Kidney (tissue), 14 donors: Measurements from ENCODE around the gene PPIG. TPM values are rescaled to one million over a fixed set of nuclear protein-coding genes. Genes with fewer than 3 reads are reported as not detected.

Source experiments
- DNase-seq, 5 donors: peaks; one replicate each; pipeline ENCODE4 v3.0.0-alpha.2; 2013 to 2020
- FAIRE-seq: peaks from 2 replicates; lab custom pipeline; 2012; peaks lifted over from hg19 to GRCh38; lab: Jason Lieb, UNC
- H3K27ac ChIP-seq, 2 donors: one replicate each; pipeline ENCODE4 v1.7.0; 2013; ENCODE audit warnings: low read depth in 2 of 2, low read length in 2 of 2, inconsistent platforms in 1 of 2
- H3K27me3 ChIP-seq: one replicate; pipeline ENCODE4 v1.7.1; 2013; ENCODE audit warnings: low read length, inconsistent platforms; ENCODE audit not compliant: control insufficient read depth, insufficient read depth
- H3K36me3 ChIP-seq, 3 donors: one replicate each; pipeline versions ENCODE4 v1.7.0 to v1.7.1; 2013; ENCODE audit warnings: low read length in 3 of 3, control low read depth in 1 of 3, inconsistent platforms in 1 of 3; ENCODE audit not compliant: insufficient read depth in 3 of 3, control insufficient read depth in 2 of 3
- H3K4me1 ChIP-seq, 3 donors: one replicate each; pipeline versions ENCODE4 v1.7.0 to v1.7.1; 2013; ENCODE audit warnings: low read length in 3 of 3, inconsistent platforms in 1 of 3, low read depth in 1 of 3; ENCODE audit not compliant: control insufficient read depth in 2 of 3, insufficient read depth in 2 of 3
- H3K4me3 ChIP-seq, 3 donors: one replicate each; pipeline versions ENCODE4 v1.7.0 to v1.8.1; 2013; ENCODE audit warnings: low read length in 3 of 3, control low read depth in 1 of 3, inconsistent platforms in 1 of 3
- H3K9ac ChIP-seq, 3 donors: one replicate each; pipeline versions ENCODE4 v1.7.0 to v1.7.1; 2013; ENCODE audit warnings: low read length in 3 of 3, control low read depth in 1 of 3, inconsistent platforms in 1 of 3
- H3K9me3 ChIP-seq, 3 donors: one replicate each; pipeline versions ENCODE4 v1.7.0 to v1.7.1; 2013; ENCODE audit warnings: low read length in 3 of 3, control low read depth in 1 of 3, inconsistent platforms in 1 of 3; ENCODE audit not compliant: control insufficient read depth in 2 of 3, insufficient read depth in 1 of 3
- CTCF ChIP-seq: IDR thresholded peaks from 3 replicates; pipeline ENCODE4 v1.5.1; 2012; ENCODE audit warnings: mild to moderate bottlenecking, moderate library complexity, borderline replicate concordance; ENCODE audit not compliant: insufficient read depth; ENCODE audit errors: extremely low read depth
- intact Hi-C: fragments of 100-400 bp; cut with DNase I; formaldehyde crosslinking; loops from one replicate; pipeline ENCODE4 v1.11.1; 2022
- polyA plus RNA-seq: library from polyadenylated mRNA; stranded (reverse); fragments of 350-450 nt; fragmentation: Illumina TruSeq; extraction: RNeasy Lipid Tissue Mini Kit (QIAGEN cat#74804); gene quantifications from one replicate; pipeline ENCODE4 v1.2.3, GENCODE V29; 2014; ENCODE audit warnings: low read depth, low replicate concordance; ENCODE audit not compliant: insufficient read depth
- total RNA-seq: library from RNA; stranded (reverse); fragmentation: NEBNext Ultra II Directional; extraction: Animal tissue kit (Norgen Biotek cat#: 25700); gene quantifications from one replicate; pipeline ENCODE4 v1.2.1, GENCODE V29; 2021
- donor health status: control.
- donor health status: control.
- donor health status: control.
- donor health status: control.
- donor health status: control.
- donor health status: DM: yes; HTN: yes; CAD: no.
- donor health status: Normal renal cell carcinoma (clear cell type).

PPIG gene
- total and polyA plus RNA-seq, 2 donors from 2014 or later, result 22.8 to 52.7 TPM

- no peaks in the 10 kb centered on the region for H3K27me3 ChIP-seq
- no peak overlapping the region for H3K4me3 ChIP-seq
- DNase-seq (no peak), FAIRE-seq (no peak)
- H3K9me3 ChIP-seq, result peaks cover 0 to 2% (median 0%) of the 10 kb centered on the region in 3 donors
- TF ChIP-seq CTCF, result no peak
- no peak overlapping the region for H3K9ac ChIP-seq
- H3K36me3 ChIP-seq, result peaks cover 5 to 8% (median 6%) of the 10 kb centered on the region in 3 donors
- H3K27ac ChIP-seq, result no peak overlapping the region
- intact Hi-C loops, result no loop called here
- no peaks in the 10 kb centered on the region for H3K4me1 ChIP-seq
These were observed 36.4 kb downstream of the PPIG start for GRCh38 chr2:169620509-169620908.

- H3K9ac ChIP-seq, result no peak overlapping the region
- DNase-seq (no peak), FAIRE-seq (no peak)
- H3K9me3 ChIP-seq, result no peaks in the 10 kb centered on the region
- no peak overlapping the region for H3K4me3 ChIP-seq
- H3K27ac ChIP-seq, result no peak overlapping the region
- H3K27me3 ChIP-seq, result no peaks in the 10 kb centered on the region
- intact Hi-C loops, result no loop called here
- TF ChIP-seq CTCF, result no peak
- peaks cover 0 to 9% (median 5%) of the 10 kb centered on the region in 3 donors for H3K36me3 ChIP-seq
- no peaks in the 10 kb centered on the region for H3K4me1 ChIP-seq
These were observed 39.1 kb downstream of the PPIG start for GRCh38 chr2:169623235-169623634.

GRCh38 chr2:169625781-169626180 is 41.6 kb downstream of the PPIG start:
- FAIRE-seq (no peak), DNase-seq (no peak)
- intact Hi-C loops, result no loop called here
- no peaks in the 10 kb centered on the region for H3K4me1 ChIP-seq
- no peaks in the 10 kb centered on the region for H3K9me3 ChIP-seq
- no peaks in the 10 kb centered on the region for H3K27me3 ChIP-seq
- no peak overlapping the region for H3K4me3 ChIP-seq
- TF ChIP-seq CTCF, result no peak
- H3K9ac ChIP-seq, result no peak overlapping the region
- H3K27ac ChIP-seq, result no peak overlapping the region
- peaks cover 0 to 9% (median 4%) of the 10 kb centered on the region in 3 donors for H3K36me3 ChIP-seq

- no peaks in the 10 kb centered on the region for H3K4me1 ChIP-seq
- peaks cover 15 to 40% (median 22%) of the 10 kb centered on the region in 3 donors for H3K36me3 ChIP-seq
- FAIRE-seq, result no peak
- no peak for TF ChIP-seq CTCF
- H3K4me3 ChIP-seq, result no peak overlapping the region
- H3K9ac ChIP-seq, result no peak overlapping the region
- intact Hi-C loops, result no loop called here
- H3K27me3 ChIP-seq, result no peaks in the 10 kb centered on the region
- DNase-seq, result no peak
- no peaks in the 10 kb centered on the region for H3K9me3 ChIP-seq
- H3K27ac ChIP-seq, result no peak overlapping the region
These were observed 52.4 kb downstream of the PPIG start for GRCh38 chr2:169636440-169637097.
